ENCODE data around the gene IP6K2. TPM values are rescaled to one million over a fixed set of nuclear protein-coding genes. Genes with fewer than 3 reads are reported as not detected.
A peak's percentile ranks its signal among the peaks of the same experiment; 100 is the strongest.

IP6K2 gene
- total and polyA plus RNA-seq, 8 donors, result 44.1 to 234 (median 103) TPM

- Histone ChIP-seq H3K36me3 (peaks cover 47 to 79% (median 75%) of the 10 kb centered on the region in 4 donors), H3K4me3 (peak overlapping the region; percentile 26 to 46 (median 32)), H3K9me3 (no peaks in the 10 kb centered on the region), H3K27ac (peak overlapping the region; percentile 33 to 87 (median 83)), H3K27me3 (no peaks in the 10 kb centered on the region), H3K4me1 (peaks cover 28 to 64% (median 38%) of the 10 kb centered on the region in 4 donors)
- intact Hi-C loops (cut with DNase I; ENCODE audit: low total_unique reads), result no loop called here
- TF ChIP-seq POLR2AphosphoS5 (IDR thresholded peaks at IDR 0.05) (peak in 2 of 3 donors; percentile 12 to 38), EP300 (IDR thresholded peaks at IDR 0.05) (no peak)
- 61 to 72% (median 65%) methylated on average over 23 of the region's 23 CpGs for WGBS, 5 donors
- peak; percentile 64 to 76 for DNase-seq
These were observed 22.2 kb downstream of the IP6K2 start for GRCh38 chr3:48694610-48695392.

DNA sequence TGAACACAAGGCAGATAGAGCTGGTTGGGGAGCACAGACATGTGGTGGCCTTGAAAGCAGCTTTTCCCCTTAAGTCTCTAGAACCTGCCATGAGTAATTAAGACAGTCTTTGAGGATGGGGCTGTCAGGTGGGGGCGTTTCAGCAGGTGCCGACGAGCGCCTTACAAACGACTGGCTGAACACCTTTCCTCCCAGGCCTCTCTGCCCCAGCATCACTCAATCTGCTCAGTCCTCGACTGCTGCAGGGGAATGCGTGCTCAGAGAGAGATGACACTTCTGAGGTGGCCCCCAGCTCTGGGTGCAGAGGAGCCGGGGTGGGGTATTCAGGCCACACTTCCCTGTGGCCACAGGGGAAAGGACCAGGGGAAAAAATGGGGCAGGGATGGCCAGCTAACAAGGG, 23.2 kb downstream of the IP6K2 start:
- no peak for TF ChIP-seq POLR2A (IDR thresholded peaks at IDR 0.05)
- TF ChIP-seq POLR2AphosphoS5 (IDR thresholded peaks at IDR 0.05), result no peak
- TF ChIP-seq, protein P1, sequence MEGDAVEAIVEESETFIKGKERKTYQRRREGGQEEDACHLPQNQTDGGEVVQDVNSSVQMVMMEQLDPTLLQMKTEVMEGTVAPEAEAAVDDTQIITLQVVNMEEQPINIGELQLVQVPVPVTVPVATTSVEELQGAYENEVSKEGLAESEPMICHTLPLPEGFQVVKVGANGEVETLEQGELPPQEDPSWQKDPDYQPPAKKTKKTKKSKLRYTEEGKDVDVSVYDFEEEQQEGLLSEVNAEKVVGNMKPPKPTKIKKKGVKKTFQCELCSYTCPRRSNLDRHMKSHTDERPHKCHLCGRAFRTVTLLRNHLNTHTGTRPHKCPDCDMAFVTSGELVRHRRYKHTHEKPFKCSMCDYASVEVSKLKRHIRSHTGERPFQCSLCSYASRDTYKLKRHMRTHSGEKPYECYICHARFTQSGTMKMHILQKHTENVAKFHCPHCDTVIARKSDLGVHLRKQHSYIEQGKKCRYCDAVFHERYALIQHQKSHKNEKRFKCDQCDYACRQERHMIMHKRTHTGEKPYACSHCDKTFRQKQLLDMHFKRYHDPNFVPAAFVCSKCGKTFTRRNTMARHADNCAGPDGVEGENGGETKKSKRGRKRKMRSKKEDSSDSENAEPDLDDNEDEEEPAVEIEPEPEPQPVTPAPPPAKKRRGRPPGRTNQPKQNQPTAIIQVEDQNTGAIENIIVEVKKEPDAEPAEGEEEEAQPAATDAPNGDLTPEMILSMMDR (IDR thresholded peaks at IDR 0.05), result no peak
- TF ChIP-seq EP300 (IDR thresholded peaks at IDR 0.05), result no peak
- intact Hi-C loops (cut with DNase I; ENCODE audit: low total_unique reads), result no loop called here
- H3K36me3 ChIP-seq, result peaks cover 57 to 79% (median 75%) of the 10 kb centered on the region in 4 donors
- H3K27ac ChIP-seq, result peak overlapping the region; percentile 1 to 87 (median 83)
- peaks cover 28 to 59% (median 38%) of the 10 kb centered on the region in 4 donors for H3K4me1 ChIP-seq
- no peaks in the 10 kb centered on the region for H3K27me3 ChIP-seq
- no peaks in the 10 kb centered on the region for H3K9me3 ChIP-seq
- WGBS, 5 donors, result 86 to 90% (median 88%) methylated on average over 7 to 8 of the region's 8 CpGs
- H3K4me3 ChIP-seq, result peak overlapping the region in 3 of 4 donors; percentile 29 to 46 (median 34)
- DNase-seq, result no peak

DNA sequence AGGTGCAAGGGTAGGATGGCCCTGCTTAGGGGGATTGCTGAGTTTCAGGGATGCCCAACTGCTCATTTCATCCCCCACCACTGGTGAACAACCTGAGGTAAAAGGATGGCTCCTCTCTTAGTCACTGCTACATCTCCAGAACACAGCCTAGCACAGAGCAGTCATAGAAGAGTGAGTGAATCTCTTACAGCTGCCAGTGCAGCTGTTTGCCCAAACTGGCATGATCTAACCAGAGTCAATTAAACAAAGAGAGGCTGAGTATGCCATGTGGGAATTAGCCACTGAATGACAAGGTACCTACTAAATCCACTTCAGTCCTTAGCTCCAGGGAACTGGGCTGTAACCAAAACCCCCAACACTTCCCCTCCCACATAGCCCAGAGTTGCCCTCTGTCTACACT, 24.5 kb downstream of the IP6K2 start:
- Histone ChIP-seq H3K27me3 (no peaks in the 10 kb centered on the region), H3K27ac (peak overlapping the region in 2 of 5 donors; percentile 84 to 87), H3K4me3 (no peak overlapping the region), H3K36me3 (peaks cover 70 to 80% (median 78%) of the 10 kb centered on the region in 4 donors), H3K9me3 (no peaks in the 10 kb centered on the region), H3K4me1 (peaks cover 29 to 47% (median 34%) of the 10 kb centered on the region in 4 donors)
- TF ChIP-seq POLR2A (IDR thresholded peaks at IDR 0.05) (no peak), POLR2AphosphoS5 (IDR thresholded peaks at IDR 0.05) (no peak), EP300 (IDR thresholded peaks at IDR 0.05) (no peak)
- TF ChIP-seq, protein P1 (IDR thresholded peaks at IDR 0.05), result no peak
- intact Hi-C loops (cut with DNase I; ENCODE audit: low total_unique reads), result no loop called here
- DNase-seq, result no peak

- no peak overlapping the region for H3K4me3 ChIP-seq
- peaks cover 28 to 46% (median 37%) of the 10 kb centered on the region in 4 donors for H3K4me1 ChIP-seq
- WGBS, 5 donors, result 86 to 95% (median 88%) methylated on average over 2 of the region's 2 CpGs
- intact Hi-C loops (cut with DNase I; ENCODE audit: low total_unique reads), result no loop called here
- no peaks in the 10 kb centered on the region for H3K27me3 ChIP-seq
- no peak overlapping the region for H3K27ac ChIP-seq
- peaks cover 73 to 85% (median 82%) of the 10 kb centered on the region in 4 donors for H3K36me3 ChIP-seq
- no peaks in the 10 kb centered on the region for H3K9me3 ChIP-seq
- TF ChIP-seq, protein P1 (IDR thresholded peaks at IDR 0.05), result no peak
- TF ChIP-seq POLR2AphosphoS5 (IDR thresholded peaks at IDR 0.05) (no peak), EP300 (IDR thresholded peaks at IDR 0.05) (no peak), POLR2A (IDR thresholded peaks at IDR 0.05) (no peak)
- DNase-seq, result no peak
These were observed 26.1 kb downstream of the IP6K2 start for GRCh38 chr3:48690846-48691458.

All from stomach (tissue), 9 donors.